Type B pancreatic cell (in vitro differentiated cells): ENCODE measurements around the gene CASR. TPM values are rescaled to one million over a fixed set of nuclear protein-coding genes. Genes with fewer than 3 reads are reported as not detected.

Source experiments
- DNase-seq: peaks from one replicate; pipeline ENCODE4 v3.0.0; 2021; ENCODE audit warnings: mixed read lengths; ENCODE audit not compliant: unreplicated experiment; ENCODE audit errors: extremely low spot score
- H3K27ac Mint-ChIP-seq: 2 replicates; pipeline ENCODE4 v1.8.0; 2021; ENCODE audit warnings: mild to moderate bottlenecking, mixed read lengths
- H3K27me3 Mint-ChIP-seq: 2 replicates; pipeline ENCODE4 v1.8.0; 2021; ENCODE audit warnings: mixed read lengths
- H3K36me3 Mint-ChIP-seq: 2 replicates; pipeline ENCODE4 v1.8.0; 2021; ENCODE audit warnings: mixed read lengths
- H3K4me1 Mint-ChIP-seq: one replicate; pipeline ENCODE4 v1.8.0; 2021; ENCODE audit warnings: mixed read lengths; ENCODE audit not compliant: unreplicated experiment
- H3K4me3 Mint-ChIP-seq: 2 replicates; pipeline ENCODE4 v1.8.0; 2021; ENCODE audit warnings: mild to moderate bottlenecking, mixed read lengths
- H3K9me3 Mint-ChIP-seq: 2 replicates; pipeline ENCODE4 v1.8.0; 2021; ENCODE audit warnings: mixed read lengths
- CTCF ChIP-seq: fragments of 200-600 bp; sonication (generic); conservative IDR thresholded peaks from 2 replicates; pipeline ENCODE4 v1.5.0; 2021; ENCODE audit warnings: antibody characterized with exemption, mild to moderate bottlenecking
- total RNA-seq: library from RNA; stranded (reverse); gene quantifications from 2 replicates; pipeline ENCODE4 v1.2.1, GENCODE V29; 2021; ENCODE audit warnings: low replicate concordance

CASR gene
- total RNA-seq, 1 donor from 2014 or later, result 0.87 TPM

GRCh38 chr3:122315619-122316018 lies 132.2 kb downstream of the CASR start:
- H3K36me3 Mint-ChIP-seq, result peaks cover 4% of the 10 kb centered on the region
- peaks cover 3% of the 10 kb centered on the region for H3K27me3 Mint-ChIP-seq
- no peak overlapping the region for H3K4me3 Mint-ChIP-seq
- TF ChIP-seq CTCF, result no peak
- peak overlapping the region; percentile 95 for H3K27ac Mint-ChIP-seq
- H3K4me1 Mint-ChIP-seq, result peaks cover 5% of the 10 kb centered on the region
- DNase-seq, result no peak
- peaks cover 12% of the 10 kb centered on the region for H3K9me3 Mint-ChIP-seq

- no peak for TF ChIP-seq CTCF
- H3K4me3 Mint-ChIP-seq, result no peak overlapping the region
- H3K36me3 Mint-ChIP-seq, result peaks cover 4% of the 10 kb centered on the region
- H3K9me3 Mint-ChIP-seq, result peaks cover 8% of the 10 kb centered on the region
- peaks cover 5% of the 10 kb centered on the region for H3K4me1 Mint-ChIP-seq
- no peak overlapping the region for H3K27ac Mint-ChIP-seq
- no peak for DNase-seq
- H3K27me3 Mint-ChIP-seq, result peaks cover 3% of the 10 kb centered on the region
Observed at GRCh38 chr3:122316368-122316767, 132.9 kb downstream of the CASR start.

DNA sequence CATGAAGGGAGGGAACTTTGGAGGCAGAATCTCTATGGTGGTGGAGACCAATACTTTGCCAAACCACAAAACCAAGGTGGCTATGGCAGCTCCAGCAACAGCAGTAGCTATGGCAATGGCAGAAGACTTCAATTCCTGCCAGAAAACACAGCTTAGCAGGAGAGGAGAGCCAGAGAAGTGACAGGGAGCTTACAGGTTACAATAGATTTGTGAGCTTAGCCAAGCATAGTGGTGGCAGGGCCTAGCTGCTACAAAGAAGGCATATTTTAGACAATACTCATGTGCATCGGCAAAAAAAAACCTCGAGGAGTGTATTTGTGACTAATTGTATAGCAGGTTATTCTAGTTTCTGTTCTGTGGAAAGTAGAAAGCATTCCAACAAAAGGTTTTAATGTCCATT lies 135.2 kb downstream of the CASR start:
- peaks cover 8% of the 10 kb centered on the region for H3K9me3 Mint-ChIP-seq
- peaks cover 4% of the 10 kb centered on the region for H3K36me3 Mint-ChIP-seq
- H3K4me1 Mint-ChIP-seq, result no peaks in the 10 kb centered on the region
- no peak for DNase-seq
- TF ChIP-seq CTCF, result no peak
- H3K4me3 Mint-ChIP-seq, result peak overlapping the region; percentile 68
- peak overlapping the region; percentile 94 for H3K27ac Mint-ChIP-seq
- H3K27me3 Mint-ChIP-seq, result peaks cover 3% of the 10 kb centered on the region

DNA sequence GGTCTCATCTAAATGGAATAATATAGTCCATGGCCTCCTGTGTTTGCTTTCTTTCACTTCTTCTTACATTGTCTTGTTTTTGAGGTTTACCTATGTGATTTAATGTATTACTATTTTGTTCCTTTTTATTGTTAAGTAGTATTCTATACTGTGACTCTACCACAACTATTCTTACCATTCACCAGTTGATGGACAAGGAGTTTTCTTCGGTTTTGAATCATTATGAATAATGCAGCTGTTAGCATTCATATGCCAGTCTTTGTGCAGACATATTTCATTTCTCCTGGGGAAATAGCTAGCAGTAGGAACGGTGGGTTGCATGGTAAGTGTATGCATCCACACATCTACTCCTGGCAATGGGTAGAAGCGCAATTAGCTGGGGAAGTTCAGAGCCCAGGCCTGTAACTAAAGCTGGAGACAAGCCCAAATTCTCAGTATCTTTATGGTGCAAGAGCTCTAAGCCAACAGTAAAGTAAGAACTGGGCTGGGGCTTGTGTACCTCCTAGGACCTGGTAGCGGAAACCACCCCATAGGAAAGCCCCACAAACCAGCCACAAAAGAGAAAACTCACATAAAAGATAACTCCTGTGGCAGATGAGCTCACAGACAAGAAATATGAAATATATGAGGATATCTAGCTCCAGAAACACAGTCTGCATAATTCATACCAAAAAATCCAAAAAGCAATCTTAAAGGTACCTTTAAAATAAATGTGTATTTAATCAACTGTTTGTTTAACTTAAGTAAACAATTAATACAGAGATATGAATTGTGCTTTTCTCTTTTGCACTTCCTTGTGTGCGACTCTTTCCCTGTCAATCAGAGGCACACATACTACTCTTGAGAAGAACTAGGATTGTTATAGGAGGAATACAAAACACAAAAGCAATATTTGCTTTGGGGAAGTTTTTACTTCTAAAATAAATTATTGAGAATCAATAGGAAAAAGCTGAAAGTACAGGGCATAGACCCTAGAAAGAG lies 138.9 kb downstream of the CASR start:
- no peak for DNase-seq
- Mint-ChIP-seq H3K36me3 (peaks cover 4% of the 10 kb centered on the region), H3K27me3 (no peaks in the 10 kb centered on the region), H3K4me1 (no peaks in the 10 kb centered on the region), H3K9me3 (peaks cover 8% of the 10 kb centered on the region), H3K4me3 (no peak overlapping the region), H3K27ac (no peak overlapping the region)
- no peak for TF ChIP-seq CTCF

DNA sequence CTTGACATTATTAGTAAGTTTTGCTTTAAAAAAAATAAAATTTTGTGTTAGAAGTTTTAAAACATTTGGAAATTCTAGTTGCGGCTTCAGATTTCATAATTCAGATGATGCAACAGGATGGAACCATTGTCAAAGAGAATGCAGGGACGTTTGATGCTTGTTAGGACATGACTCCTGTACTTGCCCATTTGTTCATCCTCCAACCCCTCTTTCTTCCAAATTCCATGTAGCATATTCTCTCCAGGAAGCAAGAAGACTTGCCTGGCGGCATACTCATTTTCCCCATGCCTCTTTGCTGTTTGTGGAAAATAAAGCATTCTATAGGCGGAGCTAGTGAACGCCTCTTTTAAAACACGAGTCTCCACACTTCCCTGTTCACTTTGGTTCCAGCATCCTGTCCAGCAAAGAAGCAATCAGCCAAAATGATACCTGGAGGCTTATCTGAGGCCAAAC lies 141.4 kb downstream of the CASR start, which contains the start of gene CSTA:
Gene CSTA, plus strand, starts transcription at position 378 of the 453 bp plus-strand sequence. Its CDS starts 45 bp downstream, at position 423.
- Mint-ChIP-seq H3K27ac (no peak within 1 kb of the TSS), H3K9me3 (no peaks in the 10 kb centered on the region)

More for the DNA sequence above, 141.4 kb downstream of the CASR start, which contains the start of gene CSTA:
- H3K36me3 Mint-ChIP-seq, result no peaks in the 10 kb centered on the region
- no peak for DNase-seq
- H3K4me1 Mint-ChIP-seq, result no peaks in the 10 kb centered on the region
- peak within 1 kb of the TSS; percentile 57 for H3K4me3 Mint-ChIP-seq
- no peak for TF ChIP-seq CTCF
- no peaks in the 10 kb centered on the region for H3K27me3 Mint-ChIP-seq
